ENCODE measurements around the gene HAUS3.

DNA sequence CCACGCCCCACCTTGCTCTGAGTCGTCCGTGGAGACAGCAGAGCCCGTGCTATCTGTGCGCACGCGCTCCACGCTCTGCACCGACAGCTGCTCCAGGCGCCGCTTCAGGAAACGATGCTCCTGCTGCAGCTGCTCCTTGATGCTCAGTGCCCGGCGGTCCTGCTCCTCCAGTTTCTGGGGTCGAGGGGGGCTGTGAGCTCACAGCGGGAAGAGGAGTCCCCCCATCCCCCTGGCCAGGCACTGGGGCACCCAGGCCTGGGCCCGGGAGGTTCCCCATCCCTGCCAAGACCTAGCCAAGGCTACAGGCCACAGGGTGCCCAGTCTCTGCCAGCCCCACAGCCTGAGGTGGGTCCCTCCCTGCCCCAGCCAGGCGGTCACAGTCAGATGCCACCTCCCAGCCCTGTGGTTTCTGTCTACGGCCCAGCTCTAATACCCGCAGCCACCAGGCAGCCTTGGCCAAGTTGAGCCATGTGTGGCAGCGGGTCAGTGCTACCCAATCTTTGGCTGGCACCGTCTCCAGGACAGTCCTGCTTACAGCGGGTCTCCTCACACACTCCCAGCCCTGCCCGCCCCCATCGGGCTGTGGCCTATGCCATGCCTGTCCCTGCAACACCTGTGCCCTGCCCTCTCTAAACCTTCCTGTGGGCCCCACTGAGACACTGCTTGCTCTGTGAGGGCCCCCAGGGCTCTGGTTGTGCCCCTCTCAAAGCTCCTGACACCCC, 9.3 kb upstream of the HAUS3 start:
- no peak for TF ChIP-seq POLR2AphosphoS5 (IDR thresholded peaks at IDR 0.05; ENCODE audit: borderline replicate concordance, low read depth, low read length)
- TF ChIP-seq EZH2 (IDR thresholded peaks at IDR 0.05), result no peak
- TF ChIP-seq FOXP2 (optimal IDR thresholded peaks at IDR 0.05; ENCODE audit: control extremely low read depth, extremely low read length, insufficient read depth), result no peak

All from SK-N-MC (cell line).